ENCODE measurements around the gene TMEM45A.

DNA sequence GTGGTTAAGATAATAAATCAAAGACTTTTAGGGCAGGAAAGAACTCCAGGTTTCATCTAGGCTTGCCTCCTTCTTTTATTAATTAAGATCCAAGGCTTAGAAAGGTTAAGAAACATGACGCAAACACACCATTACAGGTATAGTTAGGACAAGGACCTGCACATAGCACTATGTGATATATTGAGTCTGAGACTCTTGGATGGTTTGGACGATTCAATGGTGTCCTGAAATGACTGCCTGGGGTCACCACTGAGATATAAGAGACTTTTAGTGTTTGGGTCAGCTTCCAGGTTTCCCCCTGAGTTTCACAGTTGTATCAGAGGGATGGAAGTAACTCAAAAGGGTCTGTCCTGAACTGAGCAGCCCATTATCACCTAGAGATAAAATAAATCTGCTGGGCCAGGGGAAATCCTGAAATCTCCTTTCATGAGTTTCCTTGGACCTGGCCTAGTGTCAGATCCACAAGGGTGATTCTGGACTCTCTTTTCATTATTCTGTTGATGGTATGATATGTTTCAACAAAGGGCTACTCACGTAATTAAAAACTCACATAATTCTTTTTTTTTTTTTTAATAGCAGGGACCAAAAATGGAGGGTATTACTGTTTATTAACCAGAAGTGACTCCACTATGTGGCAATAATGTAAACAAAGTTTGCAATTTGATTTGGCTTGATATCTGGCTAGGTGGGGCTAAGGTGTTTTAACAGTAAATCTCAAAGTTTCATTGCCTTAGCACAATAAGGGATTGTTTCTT lies 61.4 kb downstream of the TMEM45A start:
- TF ChIP-seq POLR2A (IDR thresholded peaks at IDR 0.05; ENCODE audit: low read length) (no peak), GATA1 (IDR thresholded peaks at IDR 0.05; ENCODE audit: low read depth, low read length) (no peak)
